OCI-LY7 (cell line): ENCODE data around the gene NRF1.

Experiments used
- EZH2phosphoT487 ChIP-seq: fragments of 200-600 bp; sonication (generic); IDR thresholded peaks from 2 replicates; pipeline ENCODE4 v1.6.1; 2018; ENCODE audit warnings: low read depth, borderline replicate concordance, mild to moderate bottlenecking, mixed run types, antibody characterized with exemption, low read length, moderate library complexity, mixed read lengths
- TF ChIP-seq, protein P1 (sequence below): fragments of 200-600 bp; sonication (generic); conservative IDR thresholded peaks from 2 replicates; pipeline ENCODE4 v1.5.1; 2014; ENCODE audit warnings: mild to moderate bottlenecking, antibody characterized with exemption, low read length, moderate library complexity, mixed read lengths

GRCh38 chr7:129606803-129607202, 4.7 kb upstream of the NRF1 start:
- TF ChIP-seq, protein P1, sequence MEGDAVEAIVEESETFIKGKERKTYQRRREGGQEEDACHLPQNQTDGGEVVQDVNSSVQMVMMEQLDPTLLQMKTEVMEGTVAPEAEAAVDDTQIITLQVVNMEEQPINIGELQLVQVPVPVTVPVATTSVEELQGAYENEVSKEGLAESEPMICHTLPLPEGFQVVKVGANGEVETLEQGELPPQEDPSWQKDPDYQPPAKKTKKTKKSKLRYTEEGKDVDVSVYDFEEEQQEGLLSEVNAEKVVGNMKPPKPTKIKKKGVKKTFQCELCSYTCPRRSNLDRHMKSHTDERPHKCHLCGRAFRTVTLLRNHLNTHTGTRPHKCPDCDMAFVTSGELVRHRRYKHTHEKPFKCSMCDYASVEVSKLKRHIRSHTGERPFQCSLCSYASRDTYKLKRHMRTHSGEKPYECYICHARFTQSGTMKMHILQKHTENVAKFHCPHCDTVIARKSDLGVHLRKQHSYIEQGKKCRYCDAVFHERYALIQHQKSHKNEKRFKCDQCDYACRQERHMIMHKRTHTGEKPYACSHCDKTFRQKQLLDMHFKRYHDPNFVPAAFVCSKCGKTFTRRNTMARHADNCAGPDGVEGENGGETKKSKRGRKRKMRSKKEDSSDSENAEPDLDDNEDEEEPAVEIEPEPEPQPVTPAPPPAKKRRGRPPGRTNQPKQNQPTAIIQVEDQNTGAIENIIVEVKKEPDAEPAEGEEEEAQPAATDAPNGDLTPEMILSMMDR = no peak
- TF ChIP-seq EZH2phosphoT487 = no peak
